Astrocyte (in vitro differentiated cells and primary cell): ENCODE results near the gene PUM2. TPM values are rescaled to one million over a fixed set of nuclear protein-coding genes. Genes with fewer than 3 reads are reported as not detected.
"Not testable (repeated sequence)": the region's sequence is repeated elsewhere in the genome, so short reads cannot be mapped to it uniquely, and the experiment has no call there.

Experiments
- DNase-seq: peaks from one replicate; pipeline ENCODE4 v3.0.0-alpha.2; 2010; ENCODE audit warnings: low read depth
- FAIRE-seq: peaks from 2 replicates; lab custom pipeline; 2011; peaks lifted over from hg19 to GRCh38; lab: Jason Lieb, UNC
- H2AFZ ChIP-seq: 2 replicates; pipeline ENCODE4 v1.6.0; 2012; ENCODE audit warnings: low read depth, low read length, inconsistent platforms
- H3K27ac ChIP-seq: 2 replicates; pipeline ENCODE4 v1.5.1; 2011; ENCODE audit warnings: low read depth, low read length, inconsistent platforms
- H3K27me3 ChIP-seq: 2 replicates; pipeline ENCODE4 v1.6.0; 2011; ENCODE audit warnings: low read length, inconsistent platforms; ENCODE audit not compliant: insufficient read depth
- H3K36me3 ChIP-seq: 2 replicates; pipeline ENCODE4 v1.5.1; 2011; ENCODE audit warnings: low read length, inconsistent platforms; ENCODE audit not compliant: insufficient read depth
- H3K4me1 ChIP-seq: 2 replicates; pipeline ENCODE4 v1.5.1; 2011; ENCODE audit warnings: low read length, inconsistent platforms; ENCODE audit not compliant: insufficient read depth
- H3K4me2 ChIP-seq: 2 replicates; pipeline ENCODE4 v1.6.0; 2012; ENCODE audit warnings: low read length, inconsistent platforms
- H3K4me3 ChIP-seq: 2 replicates; pipeline ENCODE4 v1.5.1; 2011; ENCODE audit warnings: low read depth, mild to moderate bottlenecking, low read length, inconsistent platforms; ENCODE audit not compliant: insufficient read depth
- H3K79me2 ChIP-seq: 2 replicates; pipeline ENCODE4 v1.6.0; 2012; ENCODE audit warnings: mild to moderate bottlenecking, low read length, inconsistent platforms; ENCODE audit not compliant: insufficient read depth
- H3K9ac ChIP-seq: 2 replicates; pipeline ENCODE4 v1.6.0; 2012; ENCODE audit warnings: mild to moderate bottlenecking, low read length, inconsistent platforms
- H3K9me3 ChIP-seq: 2 replicates; pipeline ENCODE4 v1.5.1; 2012; ENCODE audit warnings: low read depth, mild to moderate bottlenecking, low read length, inconsistent platforms; ENCODE audit not compliant: insufficient read depth
- H4K20me1 ChIP-seq: 2 replicates; pipeline ENCODE4 v1.6.0; 2012; ENCODE audit warnings: low read length, inconsistent platforms; ENCODE audit not compliant: insufficient read depth
- H3K27ac Mint-ChIP-seq: one replicate; pipeline ENCODE4 v1.8.0; 2021; ENCODE audit warnings: mild to moderate bottlenecking, mixed read lengths; ENCODE audit not compliant: unreplicated experiment
- H3K27me3 Mint-ChIP-seq: one replicate; pipeline ENCODE4 v1.8.0; 2021; ENCODE audit warnings: low read depth, mixed read lengths; ENCODE audit not compliant: unreplicated experiment
- H3K36me3 Mint-ChIP-seq: one replicate; pipeline ENCODE4 v1.8.0; 2021; ENCODE audit warnings: low read depth, mixed read lengths; ENCODE audit not compliant: unreplicated experiment
- H3K4me1 Mint-ChIP-seq: one replicate; pipeline ENCODE4 v1.8.0; 2021; ENCODE audit warnings: low read depth, mixed read lengths; ENCODE audit not compliant: unreplicated experiment
- H3K4me3 Mint-ChIP-seq: one replicate; pipeline ENCODE4 v1.8.0; 2021; ENCODE audit warnings: mild to moderate bottlenecking, moderate library complexity, mixed read lengths; ENCODE audit not compliant: unreplicated experiment
- H3K9me3 Mint-ChIP-seq: one replicate; pipeline ENCODE4 v1.8.0; 2021; ENCODE audit warnings: mild to moderate bottlenecking, mixed read lengths; ENCODE audit not compliant: unreplicated experiment
- EZH2 ChIP-seq: IDR thresholded peaks from 2 replicates; pipeline ENCODE4 v1.6.1; 2012; ENCODE audit warnings: mild to moderate bottlenecking, low read length, inconsistent platforms; ENCODE audit not compliant: insufficient read depth
- total RNA-seq: library from RNA; stranded (reverse); gene quantifications from 2 replicates; pipeline ENCODE4 v1.2.1, GENCODE V29; 2021
- TF ChIP-seq, protein P1 (sequence below): IDR thresholded peaks from 2 replicates; pipeline ENCODE4 v1.5.1; 2011; ENCODE audit warnings: low read depth, mild to moderate bottlenecking, inconsistent platforms, low read length, moderate library complexity; ENCODE audit not compliant: insufficient read depth

The PUM2 gene
- total RNA-seq, 1 donor from 2014 or later, result 69.4 TPM

DNA sequence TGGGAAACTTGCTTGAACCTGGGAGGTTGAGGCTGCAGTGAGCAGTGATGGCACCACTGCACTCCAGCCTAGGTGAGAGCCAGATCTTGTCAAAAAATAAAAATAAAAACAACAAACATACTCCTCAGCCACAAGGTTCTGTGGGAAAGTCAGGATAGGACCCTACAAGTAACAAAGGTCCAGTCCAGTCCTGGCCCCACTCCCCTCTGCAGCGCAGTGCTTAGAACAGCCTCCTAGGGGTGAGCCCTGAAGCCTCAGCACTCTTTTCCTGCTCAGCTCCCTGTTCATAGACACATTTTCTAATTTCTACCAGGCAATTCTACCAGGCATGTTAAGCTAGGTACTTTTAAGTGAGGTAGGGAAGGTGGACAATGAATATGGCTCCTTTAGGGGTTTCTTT lies 103.6 kb downstream of the PUM2 start:
- H3K36me3 ChIP-seq, result peaks cover 29% of the 10 kb centered on the region
- DNase-seq, result no peak
- no peaks in the 10 kb centered on the region for H4K20me1 ChIP-seq
- Mint-ChIP-seq H3K27me3 (no peaks in the 10 kb centered on the region), H3K9me3 (no peaks in the 10 kb centered on the region), H3K27ac (no peak overlapping the region), H3K4me1 (no peaks in the 10 kb centered on the region), H3K36me3 (peaks cover 6% of the 10 kb centered on the region), H3K4me3 (no peak overlapping the region)
- no peaks in the 10 kb centered on the region for H3K4me1 ChIP-seq
- TF ChIP-seq EZH2, result no peak
- TF ChIP-seq, protein P1, sequence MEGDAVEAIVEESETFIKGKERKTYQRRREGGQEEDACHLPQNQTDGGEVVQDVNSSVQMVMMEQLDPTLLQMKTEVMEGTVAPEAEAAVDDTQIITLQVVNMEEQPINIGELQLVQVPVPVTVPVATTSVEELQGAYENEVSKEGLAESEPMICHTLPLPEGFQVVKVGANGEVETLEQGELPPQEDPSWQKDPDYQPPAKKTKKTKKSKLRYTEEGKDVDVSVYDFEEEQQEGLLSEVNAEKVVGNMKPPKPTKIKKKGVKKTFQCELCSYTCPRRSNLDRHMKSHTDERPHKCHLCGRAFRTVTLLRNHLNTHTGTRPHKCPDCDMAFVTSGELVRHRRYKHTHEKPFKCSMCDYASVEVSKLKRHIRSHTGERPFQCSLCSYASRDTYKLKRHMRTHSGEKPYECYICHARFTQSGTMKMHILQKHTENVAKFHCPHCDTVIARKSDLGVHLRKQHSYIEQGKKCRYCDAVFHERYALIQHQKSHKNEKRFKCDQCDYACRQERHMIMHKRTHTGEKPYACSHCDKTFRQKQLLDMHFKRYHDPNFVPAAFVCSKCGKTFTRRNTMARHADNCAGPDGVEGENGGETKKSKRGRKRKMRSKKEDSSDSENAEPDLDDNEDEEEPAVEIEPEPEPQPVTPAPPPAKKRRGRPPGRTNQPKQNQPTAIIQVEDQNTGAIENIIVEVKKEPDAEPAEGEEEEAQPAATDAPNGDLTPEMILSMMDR, result no peak
- no peak overlapping the region for H2AFZ ChIP-seq
- H3K27ac ChIP-seq, result no peak overlapping the region
- no peak overlapping the region for H3K9ac ChIP-seq
- H3K4me2 ChIP-seq, result no peak overlapping the region
- no peak overlapping the region for H3K4me3 ChIP-seq
- H3K9me3 ChIP-seq, result no peaks in the 10 kb centered on the region
- no peak for FAIRE-seq
- H3K79me2 ChIP-seq, result no peaks in the 10 kb centered on the region
- H3K27me3 ChIP-seq, result no peaks in the 10 kb centered on the region

DNA sequence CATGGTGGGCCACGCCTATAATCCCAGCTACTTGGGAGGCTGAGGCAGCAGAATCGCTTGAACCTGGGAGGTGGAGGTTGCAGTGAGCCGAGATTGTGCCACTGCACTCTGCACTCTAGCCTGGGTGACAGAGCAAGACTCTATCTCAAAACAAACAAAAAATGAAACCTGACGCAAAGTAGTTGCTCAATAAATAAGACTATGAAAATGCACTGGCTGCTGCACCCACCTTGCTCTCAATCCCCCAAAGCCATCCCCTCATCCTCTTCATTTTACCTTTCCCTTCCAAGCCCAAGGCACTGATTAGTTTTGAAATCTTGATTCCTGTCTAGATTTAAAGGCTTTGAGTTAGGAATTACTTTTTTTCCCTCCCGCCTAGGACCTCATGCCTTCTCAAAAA lies 107.0 kb downstream of the PUM2 start:
- not testable (repeated sequence) for H3K27ac ChIP-seq, H3K36me3 Mint-ChIP-seq, H4K20me1 ChIP-seq, H3K4me3 Mint-ChIP-seq, H3K4me1 Mint-ChIP-seq, H3K4me3 ChIP-seq, FAIRE-seq, DNase-seq, H3K27me3 ChIP-seq, H3K9me3 ChIP-seq, H3K27ac Mint-ChIP-seq, H3K4me1 ChIP-seq, H3K9me3 Mint-ChIP-seq, H3K4me2 ChIP-seq, H3K79me2 ChIP-seq, H3K9ac ChIP-seq, H3K27me3 Mint-ChIP-seq, H2AFZ ChIP-seq
- H3K36me3 ChIP-seq, result peaks cover 11% of the 10 kb centered on the region

DNA sequence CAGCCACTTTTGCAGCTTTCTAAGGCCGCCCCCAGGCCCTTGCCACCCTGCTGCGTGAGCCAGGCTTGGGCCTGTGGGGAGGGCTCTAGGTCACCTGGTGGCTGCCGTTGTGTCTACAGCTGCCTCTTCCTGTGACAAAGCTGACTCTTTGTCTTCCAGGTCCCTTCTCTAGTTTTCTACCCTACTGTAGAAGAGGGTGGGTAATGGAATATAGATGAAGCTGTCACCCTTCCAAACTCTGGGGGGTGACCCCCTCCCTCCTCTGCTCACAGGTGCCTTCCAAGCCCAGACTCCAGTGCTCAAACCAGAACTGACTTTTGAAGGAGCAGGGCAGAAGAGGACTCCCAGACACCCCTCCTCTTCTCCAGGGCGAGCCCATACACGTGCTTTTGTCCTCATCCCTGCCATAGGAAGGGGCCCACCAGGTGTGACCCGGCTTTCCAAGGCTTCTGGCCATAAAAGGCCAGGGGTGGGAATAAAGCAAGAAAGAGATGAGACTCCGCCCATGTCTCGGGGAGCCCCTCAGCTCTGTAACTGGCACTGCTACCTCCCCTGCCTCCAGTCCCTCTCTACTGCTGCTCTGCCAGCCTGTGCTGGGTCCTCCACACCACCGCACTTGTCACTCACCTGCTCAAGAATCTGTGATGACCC lies 107.8 kb downstream of the PUM2 start:
- DNase-seq, result no peak
- H3K36me3 ChIP-seq, result peaks cover 6% of the 10 kb centered on the region
- no peaks in the 10 kb centered on the region for H3K4me1 Mint-ChIP-seq
- peak overlapping the region; percentile 47 for H3K27ac Mint-ChIP-seq
- no peak overlapping the region for H3K27ac ChIP-seq
- no peaks in the 10 kb centered on the region for H3K9me3 Mint-ChIP-seq
- no peak overlapping the region for H3K4me2 ChIP-seq
- peaks cover 2% of the 10 kb centered on the region for H3K9me3 ChIP-seq
- peak overlapping the region; percentile 41 for H3K4me3 Mint-ChIP-seq
- no peak overlapping the region for H3K9ac ChIP-seq
- no peaks in the 10 kb centered on the region for H3K27me3 Mint-ChIP-seq
- TF ChIP-seq EZH2, result no peak
- TF ChIP-seq, protein P1, result no peak
- no peaks in the 10 kb centered on the region for H3K79me2 ChIP-seq
- H3K36me3 Mint-ChIP-seq, result peaks cover 3% of the 10 kb centered on the region
- no peak overlapping the region for H2AFZ ChIP-seq
- no peak for FAIRE-seq
- no peaks in the 10 kb centered on the region for H4K20me1 ChIP-seq
- H3K4me3 ChIP-seq, result no peak overlapping the region
- no peaks in the 10 kb centered on the region for H3K4me1 ChIP-seq
- no peaks in the 10 kb centered on the region for H3K27me3 ChIP-seq
